ENCODE data around the gene ELOVL2. TPM values are rescaled to one million over a fixed set of nuclear protein-coding genes. Genes with fewer than 3 reads are reported as not detected.

ELOVL2 gene
- total RNA-seq, 2 experiments from 2014 or later: not detected

GRCh38 chr6:11018225-11018624, 25.9 kb downstream of the ELOVL2 start:
- Mint-ChIP-seq H3K4me1 (ENCODE audit: low read depth) (no peaks in the 10 kb centered on the region), H3K9me3 (no peaks in the 10 kb centered on the region), H3K27ac (no peak overlapping the region), H3K27me3 (peaks cover 10% of the 10 kb centered on the region), H3K36me3 (ENCODE audit: low read depth) (no peaks in the 10 kb centered on the region), H3K4me3 (no peak overlapping the region)
- no peak for ATAC-seq
- CTCF ChIA-PET: interaction anchor here (0.7 to 1.2 kb wide), 3 partner anchors 9 to 64 kb away, joined by 3 read pairs; no protein-coding TSS in a partner anchor
- intact Hi-C loops (cut with micrococcal nuclease): no loop called here
- no peak for DNase-seq
- POLR2A ChIA-PET: no interaction called here
- no peak for TF ChIP-seq CTCF (IDR thresholded peaks at IDR 0.05)

- ChIA-PET CTCF (no interaction called here), POLR2A (no interaction called here)
- no peaks in the 10 kb centered on the region for H3K4me1 Mint-ChIP-seq (ENCODE audit: low read depth)
- intact Hi-C loops (cut with micrococcal nuclease): no loop called here
- no peak for DNase-seq
- no peak for ATAC-seq
- H3K27ac Mint-ChIP-seq: no peak overlapping the region
- H3K4me3 Mint-ChIP-seq: no peak overlapping the region
- no peaks in the 10 kb centered on the region for H3K9me3 Mint-ChIP-seq
- peaks cover 10% of the 10 kb centered on the region for H3K27me3 Mint-ChIP-seq
- H3K36me3 Mint-ChIP-seq (ENCODE audit: low read depth): no peaks in the 10 kb centered on the region
- no peak for TF ChIP-seq CTCF (IDR thresholded peaks at IDR 0.05)
These were observed 27.0 kb downstream of the ELOVL2 start for GRCh38 chr6:11017090-11017489.

- no peak for TF ChIP-seq CTCF (IDR thresholded peaks at IDR 0.05)
- ChIA-PET CTCF (no interaction called here), POLR2A (no interaction called here)
- Mint-ChIP-seq H3K27me3 (peaks cover 10% of the 10 kb centered on the region), H3K9me3 (no peaks in the 10 kb centered on the region), H3K4me1 (ENCODE audit: low read depth) (no peaks in the 10 kb centered on the region), H3K36me3 (ENCODE audit: low read depth) (no peaks in the 10 kb centered on the region), H3K4me3 (no peak overlapping the region), H3K27ac (no peak overlapping the region)
- DNase-seq (no peak), ATAC-seq (no peak)
- intact Hi-C loops (cut with micrococcal nuclease): no loop called here
These were observed 27.7 kb downstream of the ELOVL2 start for GRCh38 chr6:11016452-11016851.

GRCh38 chr6:11015102-11015501, 29.0 kb downstream of the ELOVL2 start:
- Mint-ChIP-seq H3K27ac (no peak overlapping the region), H3K4me3 (no peak overlapping the region), H3K9me3 (no peaks in the 10 kb centered on the region), H3K36me3 (ENCODE audit: low read depth) (no peaks in the 10 kb centered on the region), H3K27me3 (peaks cover 8% of the 10 kb centered on the region), H3K4me1 (ENCODE audit: low read depth) (no peaks in the 10 kb centered on the region)
- intact Hi-C loops (cut with micrococcal nuclease): no loop called here
- ATAC-seq: no peak
- POLR2A ChIA-PET: no interaction called here
- no peak for TF ChIP-seq CTCF (IDR thresholded peaks at IDR 0.05)
- DNase-seq: no peak
- CTCF ChIA-PET: no interaction called here

GRCh38 chr6:11013721-11014070, 30.4 kb downstream of the ELOVL2 start:
- POLR2A ChIA-PET: no interaction called here
- DNase-seq (no peak), ATAC-seq (no peak)
- H3K4me3 Mint-ChIP-seq: no peak overlapping the region
- CTCF ChIA-PET: no interaction called here
- H3K36me3 Mint-ChIP-seq (ENCODE audit: low read depth): no peaks in the 10 kb centered on the region
- peaks cover 12% of the 10 kb centered on the region for H3K27me3 Mint-ChIP-seq
- intact Hi-C loops (cut with micrococcal nuclease): no loop called here
- no peak overlapping the region for H3K27ac Mint-ChIP-seq
- no peak for TF ChIP-seq CTCF (IDR thresholded peaks at IDR 0.05)
- no peaks in the 10 kb centered on the region for H3K4me1 Mint-ChIP-seq (ENCODE audit: low read depth)
- no peaks in the 10 kb centered on the region for H3K9me3 Mint-ChIP-seq
